Measurements from ENCODE around the gene PIGL. TPM values are rescaled to one million over a fixed set of nuclear protein-coding genes. Genes with fewer than 3 reads are reported as not detected.

Gene PIGL
- total RNA-seq, 1 donor from 2014 or later = 28.6 TPM

GRCh38 chr17:16297367-16298139, 80.5 kb downstream of the PIGL start:
- H3K4me3 Mint-ChIP-seq (ENCODE audit: unreplicated experiment) = no peak overlapping the region
- no peaks in the 10 kb centered on the region for H3K9me3 Mint-ChIP-seq (ENCODE audit: unreplicated experiment)
- TF ChIP-seq CTCF (IDR thresholded peaks at IDR 0.05) = no peak
- peaks cover 11% of the 10 kb centered on the region for H3K36me3 Mint-ChIP-seq (ENCODE audit: unreplicated experiment)
- H3K27ac Mint-ChIP-seq (ENCODE audit: unreplicated experiment) = no peak overlapping the region
- H3K27me3 Mint-ChIP-seq (ENCODE audit: unreplicated experiment) = no peaks in the 10 kb centered on the region
- no peak for DNase-seq (ENCODE audit: extremely low spot score, unreplicated experiment)
- H3K4me1 Mint-ChIP-seq (ENCODE audit: unreplicated experiment) = no peaks in the 10 kb centered on the region

GRCh38 chr17:16298140-16298662, 81.2 kb downstream of the PIGL start:
- no peaks in the 10 kb centered on the region for H3K9me3 Mint-ChIP-seq (ENCODE audit: unreplicated experiment)
- no peak for DNase-seq (ENCODE audit: extremely low spot score, unreplicated experiment)
- peaks cover 16% of the 10 kb centered on the region for H3K36me3 Mint-ChIP-seq (ENCODE audit: unreplicated experiment)
- H3K4me1 Mint-ChIP-seq (ENCODE audit: unreplicated experiment) = no peaks in the 10 kb centered on the region
- no peaks in the 10 kb centered on the region for H3K27me3 Mint-ChIP-seq (ENCODE audit: unreplicated experiment)
- no peak for TF ChIP-seq CTCF (IDR thresholded peaks at IDR 0.05)
- H3K27ac Mint-ChIP-seq (ENCODE audit: unreplicated experiment) = no peak overlapping the region
- H3K4me3 Mint-ChIP-seq (ENCODE audit: unreplicated experiment) = no peak overlapping the region

- no peaks in the 10 kb centered on the region for H3K27me3 Mint-ChIP-seq (ENCODE audit: unreplicated experiment)
- TF ChIP-seq CTCF (IDR thresholded peaks at IDR 0.05) = no peak
These were observed 83.5 kb downstream of the PIGL start for GRCh38 chr17:16300554-16300953.

GRCh38 chr17:16301963-16302855, 85.2 kb downstream of the PIGL start:
- no peaks in the 10 kb centered on the region for H3K4me1 Mint-ChIP-seq (ENCODE audit: unreplicated experiment)
- no peaks in the 10 kb centered on the region for H3K27me3 Mint-ChIP-seq (ENCODE audit: unreplicated experiment)
- no peaks in the 10 kb centered on the region for H3K9me3 Mint-ChIP-seq (ENCODE audit: unreplicated experiment)
- H3K27ac Mint-ChIP-seq (ENCODE audit: unreplicated experiment) = no peak overlapping the region
- no peak overlapping the region for H3K4me3 Mint-ChIP-seq (ENCODE audit: unreplicated experiment)
- peaks cover 14% of the 10 kb centered on the region for H3K36me3 Mint-ChIP-seq (ENCODE audit: unreplicated experiment)
- no peak for DNase-seq (ENCODE audit: extremely low spot score, unreplicated experiment)
- TF ChIP-seq CTCF (IDR thresholded peaks at IDR 0.05) = no peak

More at GRCh38 chr17:16300554-16300953, 83.5 kb downstream of the PIGL start:
- no peak for DNase-seq (ENCODE audit: extremely low spot score, unreplicated experiment)
- Mint-ChIP-seq H3K27ac (ENCODE audit: unreplicated experiment) (no peak overlapping the region), H3K9me3 (ENCODE audit: unreplicated experiment) (no peaks in the 10 kb centered on the region), H3K36me3 (ENCODE audit: unreplicated experiment) (peaks cover 17% of the 10 kb centered on the region), H3K4me1 (ENCODE audit: unreplicated experiment) (no peaks in the 10 kb centered on the region), H3K4me3 (ENCODE audit: unreplicated experiment) (no peak overlapping the region)

- peaks cover 14% of the 10 kb centered on the region for H3K36me3 Mint-ChIP-seq (ENCODE audit: unreplicated experiment)
- H3K9me3 Mint-ChIP-seq (ENCODE audit: unreplicated experiment) = no peaks in the 10 kb centered on the region
- no peak for DNase-seq (ENCODE audit: extremely low spot score, unreplicated experiment)
- H3K27me3 Mint-ChIP-seq (ENCODE audit: unreplicated experiment) = no peaks in the 10 kb centered on the region
- no peak for TF ChIP-seq CTCF (IDR thresholded peaks at IDR 0.05)
- H3K4me3 Mint-ChIP-seq (ENCODE audit: unreplicated experiment) = no peak overlapping the region
- H3K4me1 Mint-ChIP-seq (ENCODE audit: unreplicated experiment) = no peaks in the 10 kb centered on the region
- no peak overlapping the region for H3K27ac Mint-ChIP-seq (ENCODE audit: unreplicated experiment)
These were observed 85.8 kb downstream of the PIGL start for GRCh38 chr17:16302856-16303255.

Measured in osteocyte (in vitro differentiated cells).